Activated B cell treated with CpG ODN at 0.5 μM for 24 hours (primary cell): ENCODE data around the gene VWA5B2. TPM values are rescaled to one million over a fixed set of nuclear protein-coding genes. Genes with fewer than 3 reads are reported as not detected.

Experiments used
- ATAC-seq: fragments of 200-7000 bp; cut with Tn5 transposase; one replicate; pipeline ENCODE4 v1.10.0; 2021; ENCODE audit warnings: low read depth, mild to moderate bottlenecking, moderate library complexity
- CTCF ChIA-PET: fragments of 350-600 bp; sonication (Branson Sonifier 250); formaldehyde crosslinking; loops from one replicate; lab custom pipeline; 2021; ENCODE audit warnings: antibody characterized with exemption; lab: Charles Lee
- POLR2A ChIA-PET: fragments of 350-600 bp; sonication (Branson Sonifier 250); formaldehyde crosslinking; loops from one replicate; lab custom pipeline; 2021; ENCODE audit warnings: antibody characterized with exemption; lab: Charles Lee
- DNase-seq: peaks from one replicate; pipeline ENCODE4 v3.0.0; 2022
- H3K27ac Mint-ChIP-seq: one replicate; pipeline ENCODE4 v1.8.0; 2020; ENCODE audit warnings: mixed read lengths
- H3K27me3 Mint-ChIP-seq: one replicate; pipeline ENCODE4 v1.8.0; 2021; ENCODE audit warnings: mixed read lengths
- H3K36me3 Mint-ChIP-seq: one replicate; pipeline ENCODE4 v1.8.0; 2021; ENCODE audit warnings: low read depth, mixed read lengths
- H3K4me1 Mint-ChIP-seq: one replicate; pipeline ENCODE4 v1.8.0; 2021; ENCODE audit warnings: mixed read lengths
- H3K4me3 Mint-ChIP-seq: one replicate; pipeline ENCODE4 v1.8.0; 2020; ENCODE audit warnings: mild to moderate bottlenecking, mixed read lengths
- H3K9me3 Mint-ChIP-seq: one replicate; pipeline ENCODE4 v1.8.0; 2020; ENCODE audit warnings: mixed read lengths
- intact Hi-C: fragments of 100-400 bp; cut with micrococcal nuclease; formaldehyde crosslinking; loops from one replicate; pipeline ENCODE4 v1.15.1; 2024
- total RNA-seq: library from RNA; stranded (reverse); gene quantifications from 2 replicates; pipeline ENCODE4 v1.2.3, GENCODE V29; 2022
- TF ChIP-seq, protein P1 (sequence below): fragments of 200-600 bp; IDR thresholded peaks from one replicate; pipeline ENCODE4 v1.8.0; 2022; ENCODE audit warnings: antibody characterized with exemption, mild to moderate bottlenecking

VWA5B2 gene
- total RNA-seq, 1 donor from 2014 or later = 0.42 TPM

DNA sequence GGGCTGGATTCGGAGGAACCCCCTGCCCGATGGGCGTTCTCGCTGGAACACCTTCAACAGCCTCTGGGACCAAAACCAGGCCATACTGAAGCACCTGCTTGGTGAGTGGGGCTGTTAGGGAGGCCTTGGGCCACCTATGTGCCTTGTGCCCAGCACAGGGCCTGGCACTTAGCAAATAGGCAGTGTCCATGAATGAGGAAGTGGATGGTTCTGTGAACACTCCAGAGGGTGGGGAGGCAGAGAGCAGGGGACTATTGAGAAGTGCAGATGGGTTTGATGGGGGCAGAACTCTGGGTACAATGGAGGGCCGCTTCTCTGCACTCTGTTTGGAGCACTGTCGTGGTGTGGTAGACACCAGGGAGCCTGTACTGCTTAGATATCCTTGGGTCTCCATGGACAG lies 48.0 kb downstream of the VWA5B2 start:
- intact Hi-C loops = no loop called here
- TF ChIP-seq, protein P1, sequence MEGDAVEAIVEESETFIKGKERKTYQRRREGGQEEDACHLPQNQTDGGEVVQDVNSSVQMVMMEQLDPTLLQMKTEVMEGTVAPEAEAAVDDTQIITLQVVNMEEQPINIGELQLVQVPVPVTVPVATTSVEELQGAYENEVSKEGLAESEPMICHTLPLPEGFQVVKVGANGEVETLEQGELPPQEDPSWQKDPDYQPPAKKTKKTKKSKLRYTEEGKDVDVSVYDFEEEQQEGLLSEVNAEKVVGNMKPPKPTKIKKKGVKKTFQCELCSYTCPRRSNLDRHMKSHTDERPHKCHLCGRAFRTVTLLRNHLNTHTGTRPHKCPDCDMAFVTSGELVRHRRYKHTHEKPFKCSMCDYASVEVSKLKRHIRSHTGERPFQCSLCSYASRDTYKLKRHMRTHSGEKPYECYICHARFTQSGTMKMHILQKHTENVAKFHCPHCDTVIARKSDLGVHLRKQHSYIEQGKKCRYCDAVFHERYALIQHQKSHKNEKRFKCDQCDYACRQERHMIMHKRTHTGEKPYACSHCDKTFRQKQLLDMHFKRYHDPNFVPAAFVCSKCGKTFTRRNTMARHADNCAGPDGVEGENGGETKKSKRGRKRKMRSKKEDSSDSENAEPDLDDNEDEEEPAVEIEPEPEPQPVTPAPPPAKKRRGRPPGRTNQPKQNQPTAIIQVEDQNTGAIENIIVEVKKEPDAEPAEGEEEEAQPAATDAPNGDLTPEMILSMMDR = no peak
- ChIA-PET CTCF (no interaction called here), POLR2A (interaction anchor here (0.5 kb wide), 1 partner anchor 237 kb away, joined by 5 read pairs; no protein-coding TSS in a partner anchor)
- Mint-ChIP-seq H3K4me1 (peaks cover 3% of the 10 kb centered on the region), H3K36me3 (no peaks in the 10 kb centered on the region), H3K27me3 (peaks cover 36% of the 10 kb centered on the region), H3K4me3 (no peak overlapping the region), H3K27ac (no peak overlapping the region), H3K9me3 (no peaks in the 10 kb centered on the region)
- no peak for ATAC-seq
- no peak for DNase-seq

DNA sequence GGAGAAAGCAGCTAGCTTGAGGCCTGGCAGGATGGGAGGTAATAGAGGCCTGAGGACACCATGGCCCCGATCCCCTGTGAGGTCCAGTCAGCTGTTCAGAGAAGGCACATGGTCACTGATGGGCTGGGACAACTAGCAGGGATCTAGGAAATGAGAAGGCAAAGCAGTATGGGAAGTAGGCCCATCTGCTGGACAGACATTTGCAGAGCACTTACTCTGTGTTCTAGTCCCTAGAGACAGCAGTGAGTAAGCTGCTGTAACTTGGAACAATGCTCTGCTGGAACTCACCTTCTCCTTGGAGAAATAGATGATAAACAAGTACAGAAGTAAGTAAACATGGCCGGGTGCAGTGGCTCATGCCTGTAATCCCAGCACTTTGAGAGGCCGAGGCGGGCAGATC lies 53.6 kb downstream of the VWA5B2 start:
- CTCF ChIA-PET = interaction anchor here (0.7 kb wide), 1 partner anchor 56 kb away, joined by 3 read pairs; no protein-coding TSS in a partner anchor
- TF ChIP-seq, protein P1 = no peak
- POLR2A ChIA-PET = no interaction called here

DNA sequence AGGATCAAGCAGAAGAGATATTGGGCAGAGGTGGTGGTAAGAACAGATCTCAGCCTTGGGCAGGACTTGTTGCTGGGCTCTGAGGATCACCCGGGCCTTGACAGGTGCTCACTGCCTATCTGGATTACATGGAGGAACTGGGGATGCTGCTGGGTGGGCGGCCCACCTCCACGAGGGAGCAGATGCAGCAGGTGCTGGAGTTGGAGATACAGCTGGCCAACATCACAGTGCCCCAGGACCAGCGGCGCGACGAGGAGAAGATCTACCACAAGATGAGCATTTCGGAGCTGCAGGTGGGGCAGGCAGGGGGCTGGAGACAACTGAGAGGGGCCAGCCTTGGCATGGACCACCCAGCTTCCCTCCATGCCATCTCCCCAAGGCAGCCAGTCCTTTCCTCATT lies 54.3 kb downstream of the VWA5B2 start:
- Mint-ChIP-seq H3K36me3 (no peaks in the 10 kb centered on the region), H3K27ac (no peak overlapping the region), H3K4me3 (no peak overlapping the region), H3K4me1 (no peaks in the 10 kb centered on the region), H3K9me3 (no peaks in the 10 kb centered on the region), H3K27me3 (peaks cover 12% of the 10 kb centered on the region)
- ATAC-seq = no peak
- POLR2A ChIA-PET = no interaction called here
- intact Hi-C loops = no loop called here
- no peak for DNase-seq
- TF ChIP-seq, protein P1 = no peak
- CTCF ChIA-PET = no interaction called here

More for the DNA sequence above, 53.6 kb downstream of the VWA5B2 start:
- DNase-seq (no peak), ATAC-seq (no peak)
- H3K27ac Mint-ChIP-seq = no peak overlapping the region
- H3K4me1 Mint-ChIP-seq = no peaks in the 10 kb centered on the region
- intact Hi-C loops = no loop called here
- H3K36me3 Mint-ChIP-seq = no peaks in the 10 kb centered on the region
- H3K4me3 Mint-ChIP-seq = no peak overlapping the region
- peaks cover 16% of the 10 kb centered on the region for H3K27me3 Mint-ChIP-seq
- no peaks in the 10 kb centered on the region for H3K9me3 Mint-ChIP-seq

DNA sequence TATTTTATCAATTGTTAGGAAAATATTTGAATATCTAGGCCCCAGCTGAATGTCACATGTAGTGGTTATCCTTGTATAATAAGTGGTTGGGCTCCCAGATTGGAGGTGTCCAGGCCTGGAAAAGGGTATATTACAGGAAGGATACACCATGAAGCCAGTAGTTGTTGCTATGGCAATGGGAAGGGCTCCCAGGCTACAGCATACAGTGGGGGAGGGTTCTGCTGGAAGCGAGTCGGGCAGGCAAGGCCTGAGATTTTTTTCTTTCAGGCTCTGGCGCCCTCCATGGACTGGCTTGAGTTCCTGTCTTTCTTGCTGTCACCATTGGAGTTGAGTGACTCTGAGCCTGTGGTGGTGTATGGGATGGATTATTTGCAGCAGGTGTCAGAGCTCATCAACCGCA lies 55.3 kb downstream of the VWA5B2 start:
- CTCF ChIA-PET = no interaction called here
- DNase-seq (no peak), ATAC-seq (peak; percentile 7)
- no peaks in the 10 kb centered on the region for H3K36me3 Mint-ChIP-seq
- peaks cover 3% of the 10 kb centered on the region for H3K4me1 Mint-ChIP-seq
- no peaks in the 10 kb centered on the region for H3K9me3 Mint-ChIP-seq
- H3K4me3 Mint-ChIP-seq = no peak overlapping the region
- TF ChIP-seq, protein P1 = no peak
- H3K27me3 Mint-ChIP-seq = peaks cover 10% of the 10 kb centered on the region
- POLR2A ChIA-PET = no interaction called here
- H3K27ac Mint-ChIP-seq = no peak overlapping the region
- intact Hi-C loops = loop anchor here (1.0 kb wide), 1 partner anchor 57 kb away; no protein-coding TSS in a partner anchor

DNA sequence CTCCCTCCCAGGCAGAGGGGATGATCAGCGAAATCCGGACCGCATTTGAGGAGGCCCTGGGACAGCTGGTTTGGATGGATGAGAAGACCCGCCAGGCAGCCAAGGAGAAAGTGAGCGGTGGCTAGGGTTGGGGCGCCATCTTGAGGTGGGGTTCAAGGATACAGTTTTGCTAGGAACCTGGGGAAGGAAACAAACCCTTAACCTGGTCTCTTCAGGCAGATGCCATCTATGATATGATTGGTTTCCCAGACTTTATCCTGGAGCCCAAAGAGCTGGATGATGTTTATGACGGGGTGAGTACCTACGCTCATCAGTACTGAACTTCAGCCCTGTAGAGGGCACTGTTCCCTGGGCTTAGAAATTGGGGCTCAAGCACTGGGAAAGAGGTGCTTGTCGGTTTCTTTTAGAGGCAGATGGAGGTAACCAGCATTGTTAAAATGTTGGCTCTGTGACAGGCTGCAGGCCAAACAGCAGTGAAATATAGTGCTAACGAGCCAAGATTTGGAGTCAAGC lies 60.1 kb downstream of the VWA5B2 start:
- POLR2A ChIA-PET = no interaction called here

More for the DNA sequence above, 60.1 kb downstream of the VWA5B2 start:
- CTCF ChIA-PET = interaction anchor here (1.2 to 3.5 kb wide), 3 partner anchors 27 to 393 kb away, joined by 3 to 15 read pairs (median 12); no protein-coding TSS in a partner anchor
- no peaks in the 10 kb centered on the region for H3K36me3 Mint-ChIP-seq
- no peak overlapping the region for H3K4me3 Mint-ChIP-seq
- no peaks in the 10 kb centered on the region for H3K9me3 Mint-ChIP-seq
- H3K4me1 Mint-ChIP-seq = peaks cover 3% of the 10 kb centered on the region
- TF ChIP-seq, protein P1 = no peak
- intact Hi-C loops = loop anchor here (1.0 to 2.0 kb wide), 4 partner anchors 39 to 394 kb away; no protein-coding TSS in a partner anchor
- H3K27ac Mint-ChIP-seq = no peak overlapping the region
- H3K27me3 Mint-ChIP-seq = peaks cover 15% of the 10 kb centered on the region
- ATAC-seq = peak; percentile 65
- DNase-seq = peak; percentile 30
